Fibroblast of the aortic adventitia (primary cell): ENCODE measurements around the gene FAM13A. TPM values are rescaled to one million over a fixed set of nuclear protein-coding genes. Genes with fewer than 3 reads are reported as not detected.
A peak's percentile ranks its signal among the peaks of the same experiment; 100 is the strongest.

ENCODE experiments used
- DNase-seq: peaks from one replicate; pipeline ENCODE4 v3.0.0-alpha.2; 2010; ENCODE audit warnings: low read depth
- H3K4me3 ChIP-seq: 2 replicates; pipeline ENCODE4 v1.5.1; 2011; ENCODE audit warnings: low read depth, mild to moderate bottlenecking, control low read depth, low read length, moderate library complexity
- total RNA-seq: library from RNA; depleted of rRNA; stranded (reverse); fragments of >200 nt; gene quantifications from 2 replicates; pipeline ENCODE4 v1.2.3, GENCODE V29; 2012; ENCODE audit warnings: low replicate concordance
- TF ChIP-seq, protein P1 (sequence below): IDR thresholded peaks from 2 replicates; pipeline ENCODE4 v1.5.1; 2011; ENCODE audit warnings: mild to moderate bottlenecking, low read length, control low read depth, inconsistent platforms; ENCODE audit not compliant: insufficient read depth

The FAM13A gene
- total RNA-seq, 1 donor: 23.5 TPM

DNA sequence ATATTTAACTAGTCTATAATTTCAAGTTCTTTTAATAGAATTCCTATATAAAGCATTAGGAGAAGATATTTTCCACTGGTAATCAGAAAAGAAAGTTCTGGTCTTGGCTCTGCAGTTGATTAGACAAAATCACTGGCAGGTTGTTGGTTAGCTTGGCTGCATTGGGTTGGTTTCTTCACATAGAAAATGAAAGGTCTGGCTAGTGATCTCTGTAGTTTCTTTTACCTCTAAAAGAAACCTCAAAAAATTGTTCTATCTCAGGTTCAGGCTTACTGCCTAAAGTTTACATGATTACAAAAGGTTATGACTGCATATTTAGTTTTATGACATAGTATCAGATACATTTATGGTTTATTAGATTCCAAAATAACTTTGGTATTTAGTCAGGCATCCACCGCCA is 263.5 kb downstream of the FAM13A start:
- no peak for DNase-seq
- TF ChIP-seq, protein P1, sequence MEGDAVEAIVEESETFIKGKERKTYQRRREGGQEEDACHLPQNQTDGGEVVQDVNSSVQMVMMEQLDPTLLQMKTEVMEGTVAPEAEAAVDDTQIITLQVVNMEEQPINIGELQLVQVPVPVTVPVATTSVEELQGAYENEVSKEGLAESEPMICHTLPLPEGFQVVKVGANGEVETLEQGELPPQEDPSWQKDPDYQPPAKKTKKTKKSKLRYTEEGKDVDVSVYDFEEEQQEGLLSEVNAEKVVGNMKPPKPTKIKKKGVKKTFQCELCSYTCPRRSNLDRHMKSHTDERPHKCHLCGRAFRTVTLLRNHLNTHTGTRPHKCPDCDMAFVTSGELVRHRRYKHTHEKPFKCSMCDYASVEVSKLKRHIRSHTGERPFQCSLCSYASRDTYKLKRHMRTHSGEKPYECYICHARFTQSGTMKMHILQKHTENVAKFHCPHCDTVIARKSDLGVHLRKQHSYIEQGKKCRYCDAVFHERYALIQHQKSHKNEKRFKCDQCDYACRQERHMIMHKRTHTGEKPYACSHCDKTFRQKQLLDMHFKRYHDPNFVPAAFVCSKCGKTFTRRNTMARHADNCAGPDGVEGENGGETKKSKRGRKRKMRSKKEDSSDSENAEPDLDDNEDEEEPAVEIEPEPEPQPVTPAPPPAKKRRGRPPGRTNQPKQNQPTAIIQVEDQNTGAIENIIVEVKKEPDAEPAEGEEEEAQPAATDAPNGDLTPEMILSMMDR: no peak
- H3K4me3 ChIP-seq: no peak overlapping the region

DNA sequence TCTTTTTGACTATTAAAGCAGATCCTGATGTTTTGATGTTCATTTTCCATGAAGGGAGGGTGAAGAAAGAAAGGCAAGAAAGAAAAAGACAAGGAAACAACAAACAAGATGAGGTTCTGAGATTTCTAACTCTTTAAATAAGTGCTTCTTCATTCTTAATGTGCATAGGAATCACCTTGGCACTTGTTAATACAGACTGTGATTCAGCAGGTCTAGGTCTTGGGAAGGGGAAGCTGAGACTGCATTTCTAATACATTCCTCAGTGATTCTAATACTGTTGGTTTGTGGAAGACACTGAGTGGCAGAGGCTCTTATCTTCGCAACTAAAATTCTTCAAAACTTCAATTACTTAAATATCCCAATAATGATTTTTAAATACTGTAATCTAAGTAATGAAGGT is 264.2 kb downstream of the FAM13A start:
- H3K4me3 ChIP-seq: no peak overlapping the region
- TF ChIP-seq, protein P1: no peak
- DNase-seq: peak; percentile 55

DNA sequence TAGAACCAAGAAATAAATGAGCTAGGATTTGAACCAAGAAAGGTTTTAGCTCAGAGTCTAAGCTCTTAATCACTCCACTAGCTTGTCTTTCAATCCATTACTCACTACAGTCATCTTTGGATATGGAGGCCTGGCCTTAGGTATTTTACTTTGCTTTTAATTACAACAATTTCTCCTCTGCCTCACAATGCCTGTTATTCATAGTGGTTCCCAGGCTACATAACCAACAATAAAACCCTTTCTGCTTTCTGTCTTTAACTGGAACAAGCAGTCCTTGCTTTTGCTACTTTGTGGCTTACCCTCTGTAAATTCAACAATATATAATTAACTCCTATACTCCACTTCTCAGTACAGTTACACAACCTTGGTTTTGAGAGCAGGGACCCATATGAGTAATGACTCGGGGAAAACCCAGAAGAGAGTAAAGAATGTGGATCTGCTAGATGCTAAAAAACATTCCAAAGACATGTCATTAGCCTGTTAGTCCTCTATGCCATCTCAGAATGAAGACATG is 264.7 kb downstream of the FAM13A start:
- no peak overlapping the region for H3K4me3 ChIP-seq
- DNase-seq: peak; percentile 85
- TF ChIP-seq, protein P1: no peak

DNA sequence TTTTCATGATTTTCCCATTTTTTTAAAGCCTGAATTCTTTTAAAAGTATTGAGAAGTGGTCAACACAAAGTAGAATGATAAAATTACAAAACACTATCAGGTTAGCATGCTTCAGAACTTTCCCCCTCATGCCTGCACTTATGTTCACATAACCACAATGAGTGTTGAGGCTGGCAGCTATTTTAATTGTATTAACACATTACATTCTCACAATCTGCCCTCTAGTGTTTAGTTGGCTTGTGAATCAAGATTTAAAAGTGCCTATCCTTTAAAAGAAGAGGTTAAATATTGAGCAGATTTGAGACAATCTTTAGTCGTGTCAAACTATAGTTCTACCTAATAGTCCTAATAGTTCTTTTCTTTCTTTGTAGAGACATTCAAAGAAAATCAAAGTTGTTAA is 265.7 kb downstream of the FAM13A start:
- TF ChIP-seq, protein P1: peak; percentile 20
- peak; percentile 42 for DNase-seq
- H3K4me3 ChIP-seq: no peak overlapping the region

DNA sequence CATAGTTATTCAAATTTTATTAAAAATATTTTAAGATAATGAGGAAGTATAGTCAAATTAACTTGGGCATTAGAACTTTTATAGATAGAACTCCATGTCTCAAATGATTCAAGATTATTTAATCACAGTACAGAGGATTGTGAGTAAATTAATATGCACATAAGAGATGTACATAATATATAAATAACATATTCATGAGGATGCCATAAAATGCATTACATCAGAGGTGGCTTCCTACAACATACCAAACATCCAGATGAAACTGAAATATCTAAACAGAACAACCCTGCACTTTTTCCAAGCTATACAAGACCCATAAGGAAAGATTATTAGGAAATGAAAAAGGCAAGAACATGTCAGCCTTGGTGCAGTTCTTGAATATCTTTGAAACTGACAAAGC is 268.1 kb downstream of the FAM13A start:
- no peak for DNase-seq
- H3K4me3 ChIP-seq: no peak overlapping the region
- TF ChIP-seq, protein P1: no peak

DNA sequence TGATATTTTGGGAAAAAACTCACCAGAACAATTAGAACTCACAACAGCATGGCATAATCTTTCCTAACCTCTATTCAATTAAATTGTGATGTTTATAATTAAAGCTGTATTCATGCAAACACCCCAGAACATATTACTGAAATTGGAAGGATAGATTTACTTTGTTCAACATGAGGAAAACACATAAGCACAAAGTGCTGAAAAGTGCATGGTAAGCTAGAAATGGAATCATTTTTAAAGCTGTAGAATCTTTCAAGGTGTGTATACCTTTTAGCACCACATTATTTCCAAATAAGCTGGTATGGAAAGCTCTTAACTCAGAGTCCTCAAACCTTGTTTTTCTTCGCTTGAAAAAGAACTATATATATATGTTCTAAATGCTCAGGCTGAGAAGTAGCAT is 268.6 kb downstream of the FAM13A start:
- no peak for DNase-seq
- H3K4me3 ChIP-seq: no peak overlapping the region
- TF ChIP-seq, protein P1: no peak

DNA sequence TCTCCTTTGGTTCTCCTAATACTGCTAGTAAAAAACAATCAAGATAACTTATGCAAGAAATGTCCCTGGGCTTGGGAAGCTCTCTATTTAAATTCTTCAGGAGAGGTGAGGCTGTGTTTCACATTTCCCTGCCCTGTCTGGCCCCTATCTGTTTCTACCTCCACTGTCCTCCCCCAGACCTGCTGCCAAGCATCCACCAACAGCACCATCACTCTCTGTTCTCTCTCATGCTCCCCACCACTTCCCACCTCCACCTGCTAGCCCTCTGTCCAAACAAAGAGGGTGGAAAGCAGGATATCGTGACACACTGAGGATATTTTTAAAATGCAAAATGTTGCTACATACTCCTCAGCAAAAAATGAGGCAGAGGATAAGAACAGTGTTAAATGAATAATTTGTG is 271.0 kb downstream of the FAM13A start:
- TF ChIP-seq, protein P1: no peak
- no peak overlapping the region for H3K4me3 ChIP-seq
- no peak for DNase-seq
